Stimulated activated CD8-positive, alpha-beta memory T cell treated with anti-CD3 and anti-CD28 coated beads, Interleukin-15, amount 100 ng/mL, for 1 hour (primary cell): Measurements from ENCODE around the gene VPS35L.

Source experiments
- DNase-seq: peaks from one replicate; pipeline ENCODE4 v3.0.0-alpha.2; 2020; ENCODE audit warnings: low read depth

The VPS35L gene

DNA sequence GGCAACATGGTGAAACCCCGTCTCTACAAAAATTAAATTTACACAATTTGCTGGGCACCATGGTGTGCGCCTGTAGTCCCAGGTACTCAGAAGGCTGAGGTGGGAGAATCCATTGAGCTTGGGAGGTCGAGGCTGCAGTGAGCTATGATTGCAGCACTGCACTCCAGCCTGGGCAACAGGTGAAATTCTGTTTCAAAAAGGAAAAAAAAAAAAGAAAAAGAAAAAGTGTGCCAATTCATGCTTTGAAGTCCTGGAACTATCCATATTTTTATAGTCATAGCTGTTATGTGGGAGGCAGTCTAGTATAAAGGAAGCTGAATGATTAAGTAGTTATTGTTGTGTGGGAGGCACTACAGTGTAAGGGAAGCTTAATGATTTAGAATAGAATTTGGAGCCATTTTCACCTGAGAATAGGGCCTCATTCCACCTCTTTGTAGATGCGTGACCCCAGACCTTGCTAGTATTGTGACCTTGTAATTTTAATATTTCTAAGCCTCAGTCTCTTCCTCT lies 194.1 kb downstream of the VPS35L start:
- no peak for DNase-seq
